GM21515 (cell line): ENCODE measurements around the gene SRGAP1.
"Not testable (repeated sequence)": the region's sequence is repeated elsewhere in the genome, so short reads cannot be mapped to it uniquely, and the experiment has no call there.

Source experiments
- ATAC-seq: cut with Tn5 transposase; IDR thresholded peaks from one replicate; pipeline ENCODE4 v1.9.1; 2021; ENCODE audit not compliant: unreplicated experiment

The SRGAP1 gene

GRCh38 chr12:63999853-64000252, 155.4 kb downstream of the SRGAP1 start:
- no peak for ATAC-seq

- ATAC-seq: no peak
Observed at GRCh38 chr12:64001439-64001838, 156.9 kb downstream of the SRGAP1 start.

- ATAC-seq: no peak
Observed at GRCh38 chr12:64004641-64005040, 160.1 kb downstream of the SRGAP1 start.

- ATAC-seq: no peak
Observed at GRCh38 chr12:64006211-64006825, 161.8 kb downstream of the SRGAP1 start.

- ATAC-seq: no peak
Observed at GRCh38 chr12:64007853-64008252, 163.4 kb downstream of the SRGAP1 start.

- no peak for ATAC-seq
Observed at GRCh38 chr12:64008596-64008995, 164.1 kb downstream of the SRGAP1 start.

GRCh38 chr12:64009321-64010068, 165.0 kb downstream of the SRGAP1 start:
- ATAC-seq: peak; percentile 43

GRCh38 chr12:64010069-64010686, 165.7 kb downstream of the SRGAP1 start:
- ATAC-seq: peak; percentile 81

- ATAC-seq: no peak
Observed at GRCh38 chr12:64016521-64016920, 172.0 kb downstream of the SRGAP1 start.

GRCh38 chr12:64018116-64018515, 173.6 kb downstream of the SRGAP1 start:
- ATAC-seq: not testable (repeated sequence)

- ATAC-seq: no peak
Observed at GRCh38 chr12:64018524-64018923, 174.0 kb downstream of the SRGAP1 start.

GRCh38 chr12:64019101-64019500, 174.6 kb downstream of the SRGAP1 start:
- no peak for ATAC-seq

- no peak for ATAC-seq
Observed at GRCh38 chr12:64019654-64020053, 175.2 kb downstream of the SRGAP1 start.

- ATAC-seq: no peak
Observed at GRCh38 chr12:64025174-64025958, 180.9 kb downstream of the SRGAP1 start.

- ATAC-seq: no peak
Observed at GRCh38 chr12:64027311-64027710, 182.8 kb downstream of the SRGAP1 start.

GRCh38 chr12:64028541-64028940, 184.0 kb downstream of the SRGAP1 start:
- ATAC-seq: no peak

GRCh38 chr12:64029013-64029857, 184.7 kb downstream of the SRGAP1 start:
- ATAC-seq: no peak

GRCh38 chr12:64030155-64030554, 185.7 kb downstream of the SRGAP1 start:
- ATAC-seq: no peak

- not testable (repeated sequence) for ATAC-seq
Observed at GRCh38 chr12:64034056-64034455, 189.6 kb downstream of the SRGAP1 start.

GRCh38 chr12:64034901-64035576, 190.5 kb downstream of the SRGAP1 start:
- no peak for ATAC-seq
